Spleen (tissue), 11 donors: ENCODE measurements around the gene PRSS22. TPM values are rescaled to one million over a fixed set of nuclear protein-coding genes. Genes with fewer than 3 reads are reported as not detected.

Experiments
- DNase-seq: peaks from one replicate; pipeline ENCODE4 v3.0.0-alpha.2; 2020
- H3K27ac ChIP-seq, 8 donors: fragments of 200-600 bp; sonication (generic) in 7 of 8; 1 replicate in 4 of 8; 2 replicates in 4 of 8; pipeline versions ENCODE4 v1.5.0 to v1.8.0; 2016 to 2021; ENCODE audit warnings: inconsistent platforms in 4 of 8, mild to moderate bottlenecking in 4 of 8, moderate library complexity in 1 of 8
- H3K27me3 ChIP-seq, 7 donors: fragments of 200-600 bp; sonication (generic) in 6 of 7; replicated peaks in 1 of 7; 1 replicate in 4 of 7; 2 replicates in 3 of 7; pipeline versions ENCODE4 v1.5.0 to v1.8.0; 2016 to 2021; ENCODE audit warnings: inconsistent platforms in 3 of 7, mild to moderate bottlenecking in 1 of 7
- H3K36me3 ChIP-seq, 6 donors: fragments of 200-600 bp; sonication (generic) in 5 of 6; 1 replicate in 4 of 6; 2 replicates in 2 of 6; pipeline versions ENCODE4 v1.5.0 to v1.8.0; 2016 to 2021; ENCODE audit warnings: inconsistent platforms in 2 of 6
- H3K4me1 ChIP-seq, 6 donors: fragments of 200-600 bp; sonication (generic) in 5 of 6; 1 replicate in 3 of 6; 2 replicates in 3 of 6; pipeline versions ENCODE4 v1.5.0 to v1.8.0; 2016 to 2021; ENCODE audit warnings: inconsistent platforms in 3 of 6
- H3K4me3 ChIP-seq, 8 donors: fragments of 200-600 bp; sonication (generic) in 7 of 8; 1 replicate in 4 of 8; 2 replicates in 4 of 8; pipeline versions ENCODE4 v1.5.0 to v1.8.0; 2016 to 2021; ENCODE audit warnings: inconsistent platforms in 4 of 8, mild to moderate bottlenecking in 4 of 8, moderate library complexity in 2 of 8
- H3K9me3 ChIP-seq, 8 donors: fragments of 200-600 bp; sonication (generic) in 7 of 8; 1 replicate in 4 of 8; 2 replicates in 4 of 8; pipeline versions ENCODE4 v1.5.0 to v1.8.0; 2016 to 2021; ENCODE audit warnings: inconsistent platforms in 4 of 8
- CTCF ChIP-seq, 11 experiments: fragments of 200-600 bp in 7 of 11; fragments of 450-650 bp in 4 of 11; sonication (generic) in 4 of 11; IDR thresholded peaks in 8 of 11; conservative IDR thresholded peaks in 3 of 11; 1 replicate in 7 of 11; 2 replicates in 4 of 11; pipeline versions ENCODE4 v1.4.0 to v1.8.0; 2016 to 2021; ENCODE audit warnings: antibody characterized with exemption in 11 of 11, inconsistent platforms in 4 of 11, mild to moderate bottlenecking in 1 of 11
- POLR2A ChIP-seq, 3 donors: fragments of 450-650 bp; IDR thresholded peaks; one replicate each; pipeline ENCODE4 v1.5.1; 2017; ENCODE audit warnings: antibody characterized with exemption in 3 of 3, mild to moderate bottlenecking in 1 of 3
- POLR2AphosphoS5 ChIP-seq, 3 donors: sonication (generic); formaldehyde crosslinking; IDR thresholded peaks; one replicate each; pipeline ENCODE4 v1.5.1; 2017; ENCODE audit warnings: antibody characterized with exemption in 3 of 3
- WGBS, 5 donors: extraction: QIAGEN DNeasy Blood & Tissue Kit in 3 of 5; methylation state at CpG; one replicate each; pipeline versions ENCODE4 v1.1.5 to v1.1.7; 2013 to 2018; 5-methylcytosine and 5-hydroxymethylcytosine counted together
- intact Hi-C: fragments of 100-400 bp; cut with DNase I; formaldehyde crosslinking; loops from one replicate; pipeline ENCODE4 v1.15.0; 2023; ENCODE audit warnings: low total_unique reads
- polyA plus RNA-seq, 3 donors: library from polyadenylated mRNA; stranded (reverse); fragments of 200-250 nt; gene quantifications; one replicate each; pipeline ENCODE4 v1.2.1, GENCODE V29; 2013
- total RNA-seq, 7 donors: library from RNA; depleted of rRNA in 3 of 7; stranded (reverse); fragments of >200 nt in 3 of 7; fragmentation: NEBNext Ultra II Directional in 4 of 7; extraction: Animal tissue kit (Norgen Biotek cat#: 25700) in 4 of 7; gene quantifications; one replicate each; pipeline versions ENCODE4 v1.1.0 to v1.2.1, GENCODE V29; 2016 to 2021
- donor health status: healthy with polysubstance abuse.
- donor health status: DM: no; HTN: no; CAD: no; lungs with moderate emphysema.
- donor health status: DM: no; HTN: no; CAD: no.
- donor health status: Bipolar disorder and iron deficiency.
- donor health status: healthy.
- donor health status: DM: no; HTN: no; CAD: no.
- donor health status: DM: yes; HTN: yes; CAD: no.

PRSS22 gene
- total and polyA plus RNA-seq, 10 donors = 0.19 to 0.60 (median 0.33) TPM; not detected in 7

DNA sequence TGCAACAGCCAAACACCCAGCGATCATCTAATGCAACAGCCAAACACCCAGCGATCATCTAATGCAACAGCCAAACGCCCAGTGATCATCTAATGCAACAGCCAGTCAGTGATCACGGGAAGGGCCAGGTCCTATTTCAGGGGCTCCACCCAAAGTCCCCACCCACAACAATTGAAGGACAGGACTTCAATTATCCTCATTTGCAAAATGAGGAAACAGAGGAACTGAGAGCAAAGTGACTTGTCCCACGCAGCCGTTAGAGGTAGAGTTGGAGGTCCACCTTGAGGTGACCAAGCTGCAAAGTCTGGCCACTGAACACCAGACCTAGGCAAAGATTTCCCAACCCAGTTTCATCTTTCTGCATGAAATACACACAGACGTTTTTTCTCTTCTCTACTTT, 24.2 kb downstream of the PRSS22 start:
- Histone ChIP-seq H3K9me3 (no peaks in the 10 kb centered on the region), H3K27ac (no peak overlapping the region), H3K36me3 (no peaks in the 10 kb centered on the region), H3K27me3 (peaks cover 0 to 74% (median 0%) of the 10 kb centered on the region in 7 donors), H3K4me3 (no peak overlapping the region), H3K4me1 (peaks cover 0 to 25% (median 14%) of the 10 kb centered on the region in 6 donors)
- peak; percentile 6 for DNase-seq
- TF ChIP-seq CTCF (IDR thresholded peaks at IDR 0.05 in 8 of 11, conservative IDR thresholded peaks at IDR 0.05 in 3 of 11) = no peak
- no peak for TF ChIP-seq POLR2AphosphoS5 (IDR thresholded peaks at IDR 0.05)
- no peak for TF ChIP-seq POLR2A (IDR thresholded peaks at IDR 0.05)
- WGBS, 5 donors = 29 to 77% (median 66%) methylated on average over 5 to 7 of the region's 7 CpGs
- intact Hi-C loops = no loop called here

GRCh38 chr16:2831203-2831602, 26.8 kb downstream of the PRSS22 start:
- Histone ChIP-seq H3K27ac (no peak overlapping the region), H3K4me3 (no peak overlapping the region), H3K4me1 (peaks cover 0 to 30% (median 10%) of the 10 kb centered on the region in 6 donors), H3K27me3 (peaks cover 0 to 66% (median 0%) of the 10 kb centered on the region in 7 donors), H3K9me3 (no peaks in the 10 kb centered on the region), H3K36me3 (no peaks in the 10 kb centered on the region)
- no peak for TF ChIP-seq POLR2A (IDR thresholded peaks at IDR 0.05)
- no peak for TF ChIP-seq CTCF (IDR thresholded peaks at IDR 0.05 in 8 of 11, conservative IDR thresholded peaks at IDR 0.05 in 3 of 11)
- TF ChIP-seq POLR2AphosphoS5 (IDR thresholded peaks at IDR 0.05) = no peak
- WGBS, 5 donors = 79 to 92% (median 88%) methylated on average over 15 of the region's 15 CpGs
- DNase-seq = peak; percentile 41
- intact Hi-C loops = no loop called here

- H3K27ac ChIP-seq = peak overlapping the region in 3 of 8 donors; percentile 36 to 66 (median 61)
- no peaks in the 10 kb centered on the region for H3K36me3 ChIP-seq
- TF ChIP-seq POLR2AphosphoS5 (IDR thresholded peaks at IDR 0.05) = no peak
- no peak for TF ChIP-seq CTCF (IDR thresholded peaks at IDR 0.05 in 8 of 11, conservative IDR thresholded peaks at IDR 0.05 in 3 of 11)
- TF ChIP-seq POLR2A (IDR thresholded peaks at IDR 0.05) = no peak
- H3K9me3 ChIP-seq = no peaks in the 10 kb centered on the region
- DNase-seq = no peak
- intact Hi-C loops = no loop called here
- peak overlapping the region in 1 of 8 donors; percentile 17 for H3K4me3 ChIP-seq
- WGBS, 5 donors = 54 to 78% (median 61%) methylated on average over 5 of the region's 5 CpGs
- peaks cover 0 to 57% (median 0%) of the 10 kb centered on the region in 7 donors for H3K27me3 ChIP-seq
- peaks cover 0 to 30% (median 10%) of the 10 kb centered on the region in 6 donors for H3K4me1 ChIP-seq
Measured at GRCh38 chr16:2830355-2830695, 27.6 kb downstream of the PRSS22 start.

GRCh38 chr16:2829501-2830354, 28.2 kb downstream of the PRSS22 start, which contains the start of gene ZG16B:
TSS of gene ZG16B (plus strand) at chr16:2830303. CDS start at chr16:2830442, 139 bp downstream.
- DNase-seq = peak; percentile 72
- intact Hi-C loops = no loop called here
- Histone ChIP-seq H3K36me3 (no peaks in the 10 kb centered on the region), H3K4me3 (peak within 1 kb of the TSS in 1 of 8 donors; percentile 17), H3K9me3 (no peaks in the 10 kb centered on the region), H3K27ac (peak within 1 kb of the TSS in 4 of 8 donors; percentile 28 to 66 (median 48)), H3K4me1 (peaks cover 0 to 30% (median 10%) of the 10 kb centered on the region in 6 donors), H3K27me3 (peaks cover 0 to 54% (median 0%) of the 10 kb centered on the region in 7 donors)
- TF ChIP-seq POLR2AphosphoS5 (IDR thresholded peaks at IDR 0.05) (peak; percentile 15 to 56 (median 42)), CTCF (IDR thresholded peaks at IDR 0.05 in 8 of 11, conservative IDR thresholded peaks at IDR 0.05 in 3 of 11) (no peak)
- 40 to 65% (median 50%) methylated on average over 17 to 32 of the region's 32 CpGs for WGBS, 5 donors
